HG03558 (cell line): Measurements from ENCODE around the gene MGMT.

Source experiments
- ATAC-seq: cut with Tn5 transposase; IDR thresholded peaks from one replicate; pipeline ENCODE4 v1.9.1; 2021; ENCODE audit warnings: moderate number of reproducible peaks; ENCODE audit not compliant: unreplicated experiment; ENCODE audit errors: extremely low read depth

Gene MGMT

DNA sequence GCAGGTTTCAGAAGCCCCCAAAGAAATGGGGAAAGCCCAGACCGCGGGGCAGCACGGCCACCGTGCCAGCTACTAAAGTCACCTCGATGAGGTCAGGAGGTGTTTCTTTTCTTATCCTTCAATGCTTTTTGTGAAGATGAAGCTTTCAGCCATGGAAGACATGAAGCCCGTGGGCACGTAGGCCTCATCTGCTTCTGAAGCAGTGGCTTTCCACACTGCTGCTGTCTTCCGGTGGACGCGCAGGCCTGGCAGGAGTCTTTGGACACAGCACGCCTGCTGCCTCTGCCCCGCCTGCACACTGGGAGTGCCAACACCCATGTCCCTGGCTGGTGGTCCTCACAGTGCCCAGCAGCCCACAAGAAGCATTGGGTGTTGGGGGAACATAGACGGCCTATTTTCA lies 311.5 kb downstream of the MGMT start:
- no peak for ATAC-seq

DNA sequence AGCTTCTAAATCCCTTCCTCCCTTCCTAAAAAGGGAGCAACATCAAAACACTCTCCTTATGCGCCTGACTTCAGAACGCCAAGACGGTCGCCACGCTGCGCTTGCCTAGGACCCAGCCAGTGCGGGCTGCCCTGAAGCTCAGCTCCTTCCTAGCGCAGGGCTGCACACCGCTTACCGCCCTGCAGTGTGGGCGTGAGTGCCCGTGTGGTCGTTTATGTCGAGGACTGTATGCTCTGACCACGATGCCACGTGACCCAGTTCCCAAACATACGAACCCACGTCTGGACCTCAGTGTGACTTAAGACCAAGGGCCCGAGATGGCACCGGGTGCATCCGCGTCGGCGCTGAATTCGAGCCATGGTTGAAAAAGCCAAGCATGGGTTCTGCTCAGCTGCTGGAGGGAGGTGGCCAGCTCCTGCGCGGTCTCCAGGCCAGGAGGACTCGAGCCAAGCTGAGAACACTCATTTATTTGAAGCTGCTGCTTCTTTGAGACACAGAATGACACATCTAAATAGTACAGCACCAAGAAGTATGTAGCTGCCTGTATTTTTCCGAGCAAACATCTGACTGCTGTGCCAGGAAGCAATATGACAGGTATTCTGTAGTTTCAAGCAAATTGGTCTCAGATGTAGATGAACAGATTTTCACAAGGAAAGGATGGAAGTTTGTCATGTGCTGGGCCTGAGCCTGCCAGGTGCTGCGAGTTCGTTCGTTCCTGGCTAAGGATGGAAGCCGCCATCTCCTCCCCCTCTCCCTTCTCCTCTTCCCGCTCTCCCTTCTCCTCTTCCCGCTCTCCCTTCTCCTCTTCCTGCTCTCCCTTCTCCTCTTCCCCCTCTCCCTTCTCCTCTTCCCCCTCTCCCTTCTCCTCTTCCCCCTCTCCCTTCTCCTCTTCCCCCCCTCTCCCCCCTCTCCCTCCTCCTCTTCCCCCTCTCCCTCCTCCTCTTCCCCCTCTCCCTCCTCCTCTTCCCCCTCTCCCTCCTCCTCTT lies 312.4 kb downstream of the MGMT start:
- no peak for ATAC-seq

DNA sequence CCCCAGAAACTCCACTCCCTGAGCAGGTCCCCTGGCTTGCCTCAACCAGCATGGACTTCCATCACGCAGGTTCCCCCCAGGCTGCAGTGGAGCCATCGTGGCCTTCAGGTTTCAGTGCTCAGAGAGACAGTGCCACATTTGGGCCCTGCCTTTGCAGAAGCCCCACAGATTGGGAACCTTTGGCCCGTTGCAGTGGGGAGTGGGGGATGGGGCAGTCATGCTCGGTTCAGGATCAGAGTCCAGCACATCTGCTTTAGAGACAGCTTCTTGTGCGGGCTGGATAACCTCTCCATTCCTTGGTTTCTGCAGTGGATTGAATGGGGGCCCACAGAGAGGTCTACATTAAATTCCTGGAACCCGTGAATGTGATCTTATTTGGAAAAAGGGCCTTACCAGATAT lies 313.2 kb downstream of the MGMT start:
- no peak for ATAC-seq

DNA sequence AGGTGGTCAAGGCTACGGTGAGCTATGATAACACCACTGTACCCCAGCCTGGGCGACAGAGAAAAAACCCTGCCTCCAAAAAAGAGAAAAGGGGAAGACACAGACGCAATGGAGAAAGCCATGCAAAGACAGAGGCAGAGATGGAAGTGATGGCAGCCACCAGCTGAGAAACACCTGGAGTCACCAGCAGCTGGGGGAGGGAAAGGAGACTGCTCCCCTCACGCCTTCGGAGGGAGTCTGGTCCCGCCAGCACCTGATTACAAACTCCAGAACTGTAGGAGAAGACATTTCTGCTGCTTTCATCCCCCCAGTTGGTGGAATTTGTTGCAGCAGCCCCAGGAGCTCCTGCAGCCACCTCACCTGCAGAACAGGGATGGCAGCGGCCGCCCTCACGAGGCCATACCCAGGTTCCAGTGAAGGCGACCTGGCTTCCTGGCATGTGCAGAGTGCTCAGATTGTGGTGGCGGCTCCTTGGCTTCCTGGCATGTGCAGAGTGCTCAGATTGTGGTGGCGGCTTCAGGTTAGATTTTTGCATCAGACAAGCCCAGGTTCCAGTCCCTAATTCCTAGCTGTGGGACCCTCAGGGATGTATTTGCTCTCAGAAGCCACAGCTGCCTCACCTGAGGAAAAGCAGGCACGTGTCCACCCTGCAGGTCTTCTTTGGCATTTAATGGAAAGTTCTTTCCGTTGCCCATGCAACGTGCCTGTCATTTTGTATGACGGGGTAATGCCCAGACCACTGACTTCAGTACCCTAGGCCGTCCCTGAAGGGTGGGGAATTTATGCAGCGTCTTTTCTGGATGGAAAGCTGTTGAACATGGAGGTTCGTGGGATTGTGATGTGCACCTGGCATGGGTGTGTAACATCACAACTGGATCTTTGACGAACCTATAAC lies 314.1 kb downstream of the MGMT start:
- ATAC-seq, result no peak

DNA sequence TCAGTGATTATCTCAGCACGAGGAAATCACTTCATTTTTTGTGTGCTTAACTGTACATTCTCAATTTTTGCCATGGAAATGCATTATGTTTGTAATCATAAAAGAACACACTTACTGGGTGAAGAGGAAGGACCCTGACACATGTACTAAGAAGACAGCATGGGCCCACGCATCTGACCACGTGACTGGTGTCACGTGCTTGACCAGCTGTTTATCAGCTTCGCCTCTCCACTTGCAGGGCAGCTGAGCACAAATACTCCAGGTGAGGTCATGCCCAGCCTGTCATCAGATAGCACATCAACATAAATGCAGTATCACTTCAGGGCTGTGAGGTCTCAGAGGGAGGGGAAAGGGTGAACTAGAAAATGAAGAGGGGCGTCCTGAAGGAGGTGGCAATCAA lies 317.2 kb downstream of the MGMT start:
- ATAC-seq, result no peak

DNA sequence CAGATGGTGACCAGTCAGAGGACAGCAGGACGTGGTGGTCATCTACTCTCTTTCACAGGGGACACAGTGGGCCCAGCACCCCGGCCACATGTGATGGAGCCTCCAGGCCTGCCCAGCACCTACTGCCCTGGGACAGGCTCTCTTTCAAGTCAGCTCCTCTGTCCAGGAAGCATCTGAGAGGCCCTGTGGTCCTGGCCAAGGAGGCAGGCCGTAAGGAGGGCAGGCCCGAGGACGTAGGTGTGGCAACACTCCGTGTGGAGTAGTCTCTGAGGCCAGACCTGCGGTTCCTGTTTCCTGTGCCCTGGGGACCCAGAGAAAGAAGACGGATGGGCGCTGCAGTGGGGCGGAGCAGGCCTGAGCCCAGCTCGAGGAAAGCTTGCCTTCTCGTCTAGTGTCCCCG lies 317.9 kb downstream of the MGMT start:
- ATAC-seq, result no peak

DNA sequence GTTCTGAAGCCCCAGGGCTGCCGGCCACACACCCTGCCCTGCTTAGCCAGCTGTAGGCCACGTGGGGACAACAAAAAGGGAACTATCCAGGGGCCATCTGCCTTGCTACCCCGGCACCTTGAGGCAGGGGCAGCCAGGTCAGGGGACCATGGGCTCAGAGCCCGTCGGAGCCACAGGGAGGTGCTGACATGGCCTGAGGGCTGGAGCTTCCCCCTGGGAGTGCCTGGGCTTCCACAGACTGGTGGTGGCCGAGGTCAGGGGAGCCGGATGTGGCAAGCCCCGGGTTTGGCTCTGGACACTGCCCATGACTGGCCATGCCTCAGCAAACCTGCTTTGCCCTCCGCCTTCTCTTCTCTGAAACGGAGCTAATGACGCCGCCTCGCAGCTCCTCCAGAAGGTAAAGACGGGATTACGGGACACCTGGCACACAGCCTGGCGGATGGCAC lies 318.5 kb downstream of the MGMT start:
- no peak for ATAC-seq

DNA sequence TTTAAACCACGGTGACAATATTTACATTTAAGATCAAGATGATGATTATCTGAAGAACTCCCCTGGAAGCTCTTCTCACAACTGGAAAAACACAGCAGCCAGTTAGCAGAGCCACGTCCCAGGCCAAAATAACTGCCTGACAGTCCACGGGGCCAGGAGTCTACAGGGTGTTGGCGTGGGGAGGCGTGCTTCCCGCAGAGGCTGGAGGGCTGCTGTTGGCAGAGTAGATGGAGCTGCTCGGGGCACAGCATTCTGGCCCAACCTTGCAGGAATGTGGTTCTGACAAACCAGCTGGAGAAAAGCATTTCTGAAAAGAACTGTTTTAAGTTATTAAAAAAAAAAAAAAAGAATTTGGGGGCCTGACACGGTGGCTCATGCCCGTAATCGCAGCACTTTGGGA lies 319.2 kb downstream of the MGMT start:
- ATAC-seq, result no peak

DNA sequence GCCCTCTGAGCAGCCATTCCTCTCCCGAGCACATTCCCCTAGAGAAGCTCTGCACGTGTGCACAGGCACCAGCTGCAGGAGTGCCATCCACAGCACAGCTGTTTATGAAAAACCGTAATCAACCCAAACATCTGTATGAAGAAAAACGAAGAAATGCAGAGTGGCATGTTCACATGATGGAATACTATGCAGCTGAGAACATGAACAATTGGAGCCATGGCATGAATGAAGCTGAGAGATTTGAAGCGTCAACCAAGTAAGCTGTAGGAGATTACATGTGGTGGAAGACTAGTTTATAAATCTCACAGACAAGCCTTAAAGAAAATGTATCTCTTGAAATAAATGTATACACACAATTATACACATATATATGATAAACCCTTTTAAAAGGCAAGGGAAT lies 320.5 kb downstream of the MGMT start:
- ATAC-seq, result no peak

DNA sequence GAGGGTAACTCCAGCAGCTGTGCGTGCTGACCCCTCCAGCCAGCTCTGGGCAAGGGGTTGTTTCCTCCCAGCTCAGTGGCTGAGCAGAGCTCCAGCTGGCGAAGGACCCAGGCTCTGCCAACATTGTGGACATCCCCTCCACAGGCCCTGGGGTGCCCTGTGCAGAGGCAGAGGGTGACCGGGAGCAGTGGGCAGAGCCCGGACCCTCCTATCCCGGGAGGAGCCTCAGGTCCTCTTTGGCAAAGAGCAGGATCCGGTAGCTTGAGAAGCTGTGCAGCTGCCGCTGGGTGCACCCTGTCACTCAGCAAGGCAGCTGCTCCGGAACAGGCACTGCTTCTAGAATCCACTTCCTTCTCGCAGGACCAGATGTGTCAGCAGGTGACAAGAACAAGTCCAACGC lies 321.2 kb downstream of the MGMT start:
- ATAC-seq, result no peak

DNA sequence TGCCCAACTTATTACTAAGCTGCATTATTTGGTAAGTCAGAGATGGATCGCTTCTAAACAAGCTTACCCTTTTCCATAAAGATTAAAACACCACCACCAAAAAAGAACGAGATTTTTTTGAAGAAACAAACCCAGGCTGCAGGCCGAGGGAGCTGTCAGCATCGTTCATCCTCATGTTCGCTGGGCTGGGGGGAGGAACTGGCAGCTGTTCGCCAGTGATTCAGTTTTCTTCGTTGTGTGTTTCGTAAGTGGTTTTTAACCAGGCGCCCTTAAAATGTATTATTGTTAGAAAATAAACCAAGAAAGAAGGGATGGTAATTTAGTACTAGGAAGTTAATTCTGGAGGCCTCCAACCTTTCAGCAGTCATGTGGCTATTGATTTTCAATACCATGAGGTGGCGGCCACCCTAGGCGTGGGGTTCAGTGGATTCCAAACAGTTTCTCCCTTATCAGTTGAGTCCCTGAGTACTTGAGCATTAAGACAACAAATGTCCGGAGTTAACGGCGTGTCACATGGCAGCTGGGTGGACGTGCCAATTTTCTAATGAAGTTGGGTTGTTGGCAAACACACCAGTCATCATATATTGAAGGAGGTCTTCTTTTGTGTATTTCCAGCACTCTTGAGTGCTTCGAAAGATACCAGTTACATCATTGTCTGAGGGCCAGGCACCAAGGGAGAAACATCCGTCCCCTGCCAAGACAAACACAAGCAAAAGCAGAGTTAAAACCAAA lies 323.8 kb downstream of the MGMT start:
- no peak for ATAC-seq

DNA sequence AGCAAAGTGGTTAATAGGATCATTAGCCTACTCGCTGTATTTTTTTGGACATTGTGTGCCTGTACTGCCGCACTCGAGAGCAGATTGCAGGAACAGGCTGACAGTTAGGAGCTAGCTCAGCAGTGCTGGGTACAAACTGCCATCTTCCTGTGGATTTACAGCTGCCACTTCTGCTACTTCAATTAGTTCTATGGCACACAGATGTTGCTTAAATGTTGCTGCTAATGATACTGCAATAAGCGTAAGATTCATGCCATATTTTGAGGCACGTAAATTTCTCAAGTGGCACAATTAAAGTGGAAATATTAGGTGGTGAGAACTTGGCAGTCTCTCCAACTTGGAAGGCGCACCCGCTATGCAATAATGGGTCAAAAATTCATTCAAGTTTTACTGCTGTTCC lies 325.1 kb downstream of the MGMT start:
- ATAC-seq, result no peak

DNA sequence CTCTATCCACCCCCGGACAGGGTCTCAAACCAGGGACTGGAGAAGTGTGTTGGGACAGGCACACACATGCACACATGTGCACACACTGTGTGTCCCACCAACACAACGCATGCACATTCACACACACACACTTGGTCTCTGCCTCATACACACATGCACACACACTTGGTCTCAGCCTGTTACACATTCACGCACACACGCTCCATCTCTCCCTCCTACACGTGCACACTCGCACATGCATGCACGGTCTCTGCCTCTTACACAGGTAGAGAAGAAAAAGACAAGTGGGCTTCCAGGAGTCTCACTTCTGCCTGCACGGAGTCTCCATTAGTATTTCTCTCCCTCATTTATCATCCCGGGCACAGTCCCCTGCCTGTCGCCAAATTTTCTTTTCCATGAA lies 325.8 kb downstream of the MGMT start:
- ATAC-seq, result no peak

DNA sequence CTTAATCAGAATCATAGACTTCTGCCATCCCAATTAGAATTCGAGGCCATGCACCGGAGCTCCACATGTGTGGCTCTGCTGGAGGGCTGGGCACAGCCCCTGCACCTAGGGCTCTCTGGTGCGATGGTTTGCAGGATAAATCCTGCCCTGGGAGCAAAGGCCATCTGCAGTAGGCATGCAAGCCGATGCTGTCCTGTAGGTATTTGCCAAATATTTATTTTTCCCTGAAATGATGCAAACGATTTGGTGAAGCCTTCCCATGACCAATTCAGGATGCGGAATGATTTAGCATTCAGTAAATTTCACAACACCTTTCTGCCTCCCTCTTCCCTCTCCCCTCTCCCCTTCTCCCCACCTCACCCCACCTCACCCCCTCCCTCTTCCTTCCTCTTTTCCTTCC lies 326.4 kb downstream of the MGMT start:
- no peak for ATAC-seq

DNA sequence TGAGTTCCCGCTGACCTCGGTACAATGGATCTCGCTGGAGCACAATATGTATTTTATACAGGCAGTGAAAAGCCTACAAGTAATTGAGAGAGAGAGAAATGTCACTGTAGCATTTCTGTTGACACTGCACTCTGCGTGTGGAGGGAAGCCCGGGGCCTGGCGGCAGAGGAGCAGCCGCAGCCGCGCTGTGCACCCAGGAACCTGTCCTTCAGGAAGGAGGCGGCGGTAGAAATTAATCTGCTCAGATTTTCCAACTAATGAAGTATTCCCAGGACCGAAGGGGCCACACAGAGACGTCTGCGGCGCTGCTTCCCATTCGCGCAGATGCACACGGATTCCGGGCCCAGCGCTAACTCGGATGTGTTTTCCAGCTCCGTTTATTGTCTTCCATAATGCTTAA lies 327.0 kb downstream of the MGMT start:
- ATAC-seq, result no peak

DNA sequence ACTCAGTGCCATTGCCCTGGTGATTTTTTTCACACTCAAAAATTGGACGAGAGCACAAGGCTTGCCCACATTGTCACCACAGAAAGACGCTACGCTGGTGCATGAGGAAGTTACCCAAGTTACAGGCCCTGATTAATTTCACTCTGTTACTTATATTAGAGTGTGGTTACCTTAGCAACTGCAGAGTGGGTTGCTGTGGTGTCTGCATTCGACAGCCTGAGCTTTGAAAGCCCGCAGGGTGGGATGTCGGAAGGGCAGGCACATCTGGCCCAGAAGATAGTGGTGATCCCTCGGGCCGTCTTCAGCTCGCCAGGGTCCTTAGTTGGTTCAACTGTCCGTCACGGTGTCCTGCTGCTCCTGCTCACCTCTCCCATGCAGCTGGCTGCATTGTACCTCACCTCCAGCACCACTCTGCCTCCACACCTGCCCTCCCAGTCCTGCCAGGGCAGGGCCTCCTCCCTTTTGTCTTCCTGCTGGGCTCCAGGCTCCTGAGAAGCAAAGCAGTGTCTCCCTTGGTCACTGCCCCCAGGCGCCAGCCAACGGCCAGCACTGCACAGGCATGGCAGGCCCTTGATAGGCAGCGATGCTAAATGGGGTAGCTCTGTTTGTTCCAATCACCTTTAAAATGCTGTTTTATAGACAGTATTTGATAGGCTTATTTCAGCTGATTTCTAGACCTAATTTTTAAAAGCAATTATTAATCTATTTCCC lies 329.8 kb downstream of the MGMT start:
- no peak for ATAC-seq

DNA sequence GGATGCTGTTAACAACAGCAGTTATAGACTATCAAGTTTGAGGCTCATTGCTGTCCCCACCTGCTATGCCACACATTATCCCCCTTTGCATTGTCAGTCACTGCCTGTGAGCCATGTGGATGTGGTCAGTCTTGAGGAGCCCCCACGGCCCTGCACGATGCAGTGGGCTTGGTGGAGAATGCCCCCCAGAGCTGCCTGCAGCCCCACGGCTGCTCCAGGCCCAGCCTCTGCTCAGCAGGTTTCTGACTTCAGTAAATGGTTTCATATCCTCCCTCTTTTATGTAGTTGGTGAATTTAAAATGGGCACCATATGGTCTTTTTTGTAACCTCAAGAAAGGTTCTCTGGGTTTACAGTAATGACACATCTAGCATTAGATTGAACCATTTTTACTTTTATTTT lies 332.9 kb downstream of the MGMT start:
- no peak for ATAC-seq

DNA sequence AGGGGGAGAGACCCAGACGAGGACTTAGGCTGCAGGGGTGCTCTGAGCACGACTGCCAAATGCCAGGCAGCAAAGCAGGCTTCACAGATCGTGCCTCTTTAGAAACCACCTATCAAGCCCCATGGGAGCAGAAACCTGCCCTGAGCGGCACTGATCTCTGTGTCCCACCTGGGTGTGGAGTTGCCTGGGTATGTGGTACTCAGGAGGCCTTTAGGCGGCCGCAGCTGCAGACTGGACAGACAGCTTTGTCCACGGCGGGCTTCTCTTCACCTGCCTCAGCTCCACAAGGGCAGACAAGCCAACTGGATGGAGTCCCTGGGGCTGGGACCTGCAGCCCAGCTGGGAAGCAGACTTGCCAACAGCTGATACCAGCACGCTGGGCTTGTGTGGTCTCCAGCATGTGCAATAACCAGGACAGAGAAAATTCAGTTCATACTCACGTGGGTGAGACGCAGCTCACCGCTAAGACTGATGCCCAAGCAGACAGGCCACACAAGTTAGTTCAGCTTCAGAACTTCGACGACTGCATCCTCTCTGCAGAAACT lies 333.8 kb downstream of the MGMT start:
- no peak for ATAC-seq

DNA sequence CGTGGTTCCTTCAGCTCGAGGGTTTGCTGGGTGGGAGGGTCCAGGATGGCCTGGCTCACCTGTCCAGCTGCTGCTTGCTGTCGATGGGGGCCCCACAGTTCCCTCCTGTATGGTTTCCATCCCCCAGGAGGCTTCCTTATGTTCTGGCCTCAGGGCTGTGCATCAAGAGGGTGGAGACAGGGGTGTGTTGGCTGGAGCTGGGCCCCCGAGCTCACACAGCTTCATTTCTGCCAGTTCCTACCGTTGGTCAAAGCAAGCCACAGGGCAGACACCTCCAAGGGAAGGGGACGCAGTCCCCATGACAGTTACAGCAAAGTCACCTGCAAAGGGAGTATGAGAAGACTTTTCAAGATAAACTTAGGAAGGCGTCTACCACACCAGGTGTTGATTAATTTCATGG lies 340.2 kb downstream of the MGMT start:
- no peak for ATAC-seq
